A549 (cell line): ENCODE results near the gene ANKRD55. TPM values are rescaled to one million over a fixed set of nuclear protein-coding genes. Genes with fewer than 3 reads are reported as not detected.

ENCODE experiments used
- ATOH8 ChIP-seq: fragments of 250-450 bp; sonication (Bioruptor Pico); IDR thresholded peaks from 2 replicates; pipeline ENCODE4 v1.5.0; 2020; ENCODE audit warnings: low read depth, mild to moderate bottlenecking, moderate library complexity
- CBX8 ChIP-seq: fragments of 200-600 bp; sonication (generic); IDR thresholded peaks from 2 replicates; pipeline ENCODE4 v1.6.1; 2016
- CEBPB ChIP-seq, 2 experiments: fragments of >200 bp in 1 of 2; sonication (Bioruptor Twin) in 1 of 2; formaldehyde crosslinking in 1 of 2; IDR thresholded peaks; 2 replicates each; pipeline ENCODE4 v1.6.1; 2012 to 2016
- CHD2 ChIP-seq: fragments of 150-350 bp; IDR thresholded peaks from 2 replicates; pipeline ENCODE4 v1.6.1; 2014; ENCODE audit warnings: low read length; ENCODE audit not compliant: partially characterized antibody
- CHD4 ChIP-seq: fragments of 200-600 bp; sonication (generic); IDR thresholded peaks from 2 replicates; pipeline ENCODE4 v1.6.1; 2016; ENCODE audit warnings: antibody characterized with exemption, mild to moderate bottlenecking, borderline replicate concordance
- E2F6 ChIP-seq: IDR thresholded peaks from 2 replicates; pipeline ENCODE4 v1.6.1; 2012; ENCODE audit warnings: low read depth, borderline replicate concordance
- EHMT2 ChIP-seq: fragments of 200-600 bp; sonication (generic); IDR thresholded peaks from 2 replicates; pipeline ENCODE4 v1.6.1; 2016; ENCODE audit warnings: antibody characterized with exemption, low read depth, mild to moderate bottlenecking, moderate library complexity
- EP300 ChIP-seq, 2 experiments: fragments of >200 bp; sonication (Bioruptor Twin); formaldehyde crosslinking; IDR thresholded peaks; 2 replicates in 1 of 2; 3 replicates in 1 of 2; pipeline ENCODE4 v1.6.1; 2016 to 2017
- ESRRA ChIP-seq: fragments of 150-350 bp; IDR thresholded peaks from 2 replicates; pipeline ENCODE4 v1.6.1; 2014; ENCODE audit warnings: mild to moderate bottlenecking, low read length, borderline replicate concordance
- FOSB ChIP-seq: fragments of 250-450 bp; sonication (Bioruptor Pico); IDR thresholded peaks from 2 replicates; pipeline ENCODE4 v1.5.0; 2020; ENCODE audit warnings: mild to moderate bottlenecking, moderate library complexity
- FOXS1 ChIP-seq: fragments of 250-450 bp; sonication (Bioruptor Pico); IDR thresholded peaks from 2 replicates; pipeline ENCODE4 v1.5.0; 2020; ENCODE audit warnings: mild to moderate bottlenecking, moderate library complexity
- GATA3 ChIP-seq: IDR thresholded peaks from 2 replicates; pipeline ENCODE4 v1.6.1; 2012; ENCODE audit warnings: borderline replicate concordance
- HDAC2 ChIP-seq: fragments of 200-600 bp; sonication (generic); IDR thresholded peaks from 2 replicates; pipeline ENCODE4 v1.6.1; 2016
- HOXA7 ChIP-seq: fragments of 250-450 bp; sonication (Bioruptor Pico); IDR thresholded peaks from 2 replicates; pipeline ENCODE4 v1.5.0; 2020; ENCODE audit warnings: mild to moderate bottlenecking, moderate library complexity
- HOXB13 ChIP-seq: fragments of 250-450 bp; sonication (Bioruptor Pico); IDR thresholded peaks from 2 replicates; pipeline ENCODE4 v1.5.0; 2020; ENCODE audit warnings: low read depth, mild to moderate bottlenecking, moderate library complexity
- HOXB5 ChIP-seq: fragments of 250-450 bp; sonication (Bioruptor Pico); IDR thresholded peaks from 2 replicates; pipeline ENCODE4 v1.5.0; 2020; ENCODE audit warnings: mild to moderate bottlenecking, moderate library complexity
- JUN ChIP-seq, 2 experiments: fragments of >200 bp; sonication (Bioruptor Twin); formaldehyde crosslinking; IDR thresholded peaks; 2 replicates in 1 of 2; 3 replicates in 1 of 2; pipeline ENCODE4 v1.6.1; 2016 to 2017
- KDM1A ChIP-seq: fragments of 200-600 bp; sonication (generic); IDR thresholded peaks from 2 replicates; pipeline ENCODE4 v1.6.1; 2016; ENCODE audit warnings: low read depth, mild to moderate bottlenecking
- KDM5A ChIP-seq: fragments of 200-600 bp; sonication (generic); IDR thresholded peaks from 2 replicates; pipeline ENCODE4 v1.6.1; 2016; ENCODE audit warnings: antibody characterized with exemption, mild to moderate bottlenecking
- MAFK ChIP-seq: fragments of 450-650 bp; IDR thresholded peaks from 2 replicates; pipeline ENCODE4 v1.6.1; 2014; ENCODE audit not compliant: partially characterized antibody
- MYC ChIP-seq: IDR thresholded peaks from 2 replicates; pipeline ENCODE4 v1.6.1; 2012; ENCODE audit warnings: mild to moderate bottlenecking, inconsistent platforms, low read length, improper control_type of control experiment, borderline replicate concordance
- NFE2L2 ChIP-seq: fragments of 150-350 bp; conservative IDR thresholded peaks from 2 replicates; pipeline ENCODE4 v1.6.1; 2014; ENCODE audit warnings: low read length
- NR3C1 ChIP-seq: fragments of >200 bp; sonication (Bioruptor Twin); formaldehyde crosslinking; IDR thresholded peaks from 3 replicates; pipeline ENCODE4 v1.6.1; 2017
- PBX3 ChIP-seq: IDR thresholded peaks from 2 replicates; pipeline ENCODE4 v1.6.1; 2012
- POLR2A ChIP-seq: IDR thresholded peaks from 2 replicates; pipeline ENCODE4 v1.6.1; 2012; ENCODE audit warnings: mild to moderate bottlenecking, low read length
- POLR2AphosphoS2 ChIP-seq: conservative IDR thresholded peaks from 2 replicates; pipeline ENCODE4 v1.6.1; 2012; ENCODE audit warnings: low read length, improper control_type of control experiment, inconsistent platforms
- RAD21 ChIP-seq, 2 experiments: fragments of >200 bp in 1 of 2; sonication (Bioruptor Twin) in 1 of 2; formaldehyde crosslinking in 1 of 2; IDR thresholded peaks in 1 of 2; conservative IDR thresholded peaks in 1 of 2; 2 replicates in 1 of 2; 3 replicates in 1 of 2; pipeline ENCODE4 v1.6.1; 2012 to 2018; ENCODE audit warnings: inconsistent platforms in 1 of 2
- RARB ChIP-seq: fragments of 250-450 bp; sonication (Bioruptor Pico); IDR thresholded peaks from 2 replicates; pipeline ENCODE4 v1.8.0; 2021; ENCODE audit warnings: mild to moderate bottlenecking, moderate library complexity
- RFX5 ChIP-seq: fragments of 450-650 bp; IDR thresholded peaks from 2 replicates; pipeline ENCODE4 v1.7.1; 2014; ENCODE audit warnings: antibody characterized with exemption, mild to moderate bottlenecking, moderate library complexity
- RNF2 ChIP-seq: fragments of 200-600 bp; sonication (generic); IDR thresholded peaks from 2 replicates; pipeline ENCODE4 v1.6.1; 2016; ENCODE audit warnings: low read depth, mild to moderate bottlenecking, antibody characterized with exemption, moderate library complexity, borderline replicate concordance
- SMC3 ChIP-seq: fragments of >200 bp; sonication (Bioruptor Twin); formaldehyde crosslinking; IDR thresholded peaks from 3 replicates; pipeline ENCODE4 v1.6.1; 2018; ENCODE audit warnings: inconsistent platforms
- TP53 ChIP-seq: fragments of 250-450 bp; sonication (Bioruptor Pico); IDR thresholded peaks from 2 replicates; pipeline ENCODE4 v1.5.0; 2021; ENCODE audit warnings: mild to moderate bottlenecking, moderate library complexity
- USF2 ChIP-seq: fragments of 450-650 bp; IDR thresholded peaks from 2 replicates; pipeline ENCODE4 v1.6.1; 2014; ENCODE audit warnings: antibody characterized with exemption
- ZC3H11A ChIP-seq: fragments of 450-650 bp; IDR thresholded peaks from 2 replicates; pipeline ENCODE4 v1.6.1; 2014; ENCODE audit warnings: antibody characterized with exemption, mild to moderate bottlenecking
- ZNF302 ChIP-seq: fragments of 250-450 bp; sonication (Bioruptor Pico); IDR thresholded peaks from 2 replicates; pipeline ENCODE4 v1.9.0; 2021; ENCODE audit warnings: inconsistent platforms, mild to moderate bottlenecking, moderate library complexity
- polyA plus RNA-seq, 4 experiments: library from polyadenylated mRNA; depleted of rRNA in 3 of 4; stranded (reverse); fragments of >200 nt; fragmentation: RNase III in 1 of 4; extraction: RNeasy Plus Mini Kit Qiagen cat#74134 plus additional on column Dnase treatment in 1 of 4; gene quantifications; 2 replicates in 3 of 4; 3 replicates in 1 of 4; pipeline ENCODE4 v1.2.3, GENCODE V29; 2011 to 2017
- TF ChIP-seq, protein P1 (sequence below): fragments of >200 bp; sonication (Bioruptor Twin); formaldehyde crosslinking; IDR thresholded peaks from 2 replicates; pipeline ENCODE4 v1.6.1; 2016
- TF ChIP-seq, protein P2 (sequence below): fragments of >200 bp; sonication (Bioruptor Twin); formaldehyde crosslinking; IDR thresholded peaks from 3 replicates; pipeline ENCODE4 v1.6.1; 2016
- TF ChIP-seq, protein P3 (sequence below): fragments of 200-600 bp; sonication (generic); IDR thresholded peaks from 2 replicates; pipeline ENCODE4 v1.6.1; 2016; ENCODE audit warnings: antibody characterized with exemption, mild to moderate bottlenecking, moderate library complexity

ANKRD55 gene
- polyA plus RNA-seq, 2 of the 4 experiments (the other 2 are of a cell fraction): 0.10 to 0.30 TPM

DNA sequence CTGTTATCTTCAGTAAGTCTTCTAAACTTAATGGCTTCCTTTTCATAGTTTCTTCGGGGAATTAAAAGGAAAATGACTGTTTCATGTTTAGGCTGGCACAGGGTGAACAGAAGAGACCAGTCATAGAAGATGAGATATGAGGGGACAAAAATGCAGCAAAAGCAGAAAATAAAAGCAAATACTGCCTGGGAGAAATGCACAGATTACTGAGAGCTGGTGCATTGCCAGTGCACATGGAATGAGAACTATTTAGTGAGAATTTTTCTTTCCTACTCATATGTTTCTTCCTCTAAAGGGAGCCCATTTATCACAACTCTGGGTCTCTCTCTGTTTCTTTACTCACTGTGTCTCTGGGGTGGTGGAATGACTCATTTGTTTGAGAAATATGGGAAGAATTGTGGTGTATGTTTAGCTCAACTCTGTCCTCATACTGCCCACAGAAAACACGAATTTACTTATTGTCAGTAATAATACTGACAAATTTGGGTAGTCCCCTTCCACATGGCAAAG, 25.9 kb upstream of the ANKRD55 start (continued):
- TF ChIP-seq POLR2AphosphoS2 (no peak), HOXB13 (CRISPR knock-in tag) (no peak), RAD21 (conservative IDR thresholded peaks at IDR 0.05 in 1 of 2, IDR thresholded peaks at IDR 0.05 in 1 of 2) (peak; percentile 4 to 35; a peak in 2 of 5 replicates), MAFK (peak; percentile 24), MYC (no peak), TP53 (CRISPR knock-in tag) (no peak), CEBPB (IDR thresholded peaks at IDR 0.05) (peak in 1 of 2 experiments; percentile 27; a peak in 1 of 4 replicates), EP300 (IDR thresholded peaks at IDR 0.05) (no peak), RFX5 (no peak), ZC3H11A (no peak), USF2 (no peak), RARB (no peak), RNF2 (no peak), ATOH8 (CRISPR knock-in tag) (no peak), FOSB (CRISPR knock-in tag) (no peak), KDM5A (no peak), FOXS1 (CRISPR knock-in tag) (no peak), ESRRA (no peak), GATA3 (peak; percentile 30; the same call in 1 of the 2 replicates), CBX8 (no peak), EHMT2 (no peak), CHD4 (no peak), NFE2L2 (no peak), PBX3 (no peak), HOXA7 (CRISPR knock-in tag) (no peak), POLR2A (no peak), HDAC2 (no peak), NR3C1 (no peak), SMC3 (0 out of 3 replicates have a peak, but pooled peaks have one; percentile 22), JUN (IDR thresholded peaks at IDR 0.05) (0 out of 5 replicates have a peak, but pooled peaks of 1 of the 2 experiments have one; percentile 37), CHD2 (no peak), ZNF302 (CRISPR knock-in tag) (no peak), HOXB5 (CRISPR knock-in tag) (no peak), E2F6 (no peak), KDM1A (no peak)
- TF ChIP-seq, protein P1, sequence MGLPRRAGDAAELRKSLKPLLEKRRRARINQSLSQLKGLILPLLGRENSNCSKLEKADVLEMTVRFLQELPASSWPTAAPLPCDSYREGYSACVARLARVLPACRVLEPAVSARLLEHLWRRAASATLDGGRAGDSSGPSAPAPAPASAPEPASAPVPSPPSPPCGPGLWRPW: no peak
- TF ChIP-seq, protein P2, sequence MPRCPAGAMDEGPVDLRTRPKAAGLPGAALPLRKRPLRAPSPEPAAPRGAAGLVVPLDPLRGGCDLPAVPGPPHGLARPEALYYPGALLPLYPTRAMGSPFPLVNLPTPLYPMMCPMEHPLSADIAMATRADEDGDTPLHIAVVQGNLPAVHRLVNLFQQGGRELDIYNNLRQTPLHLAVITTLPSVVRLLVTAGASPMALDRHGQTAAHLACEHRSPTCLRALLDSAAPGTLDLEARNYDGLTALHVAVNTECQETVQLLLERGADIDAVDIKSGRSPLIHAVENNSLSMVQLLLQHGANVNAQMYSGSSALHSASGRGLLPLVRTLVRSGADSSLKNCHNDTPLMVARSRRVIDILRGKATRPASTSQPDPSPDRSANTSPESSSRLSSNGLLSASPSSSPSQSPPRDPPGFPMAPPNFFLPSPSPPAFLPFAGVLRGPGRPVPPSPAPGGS: no peak
- TF ChIP-seq, protein P3, sequence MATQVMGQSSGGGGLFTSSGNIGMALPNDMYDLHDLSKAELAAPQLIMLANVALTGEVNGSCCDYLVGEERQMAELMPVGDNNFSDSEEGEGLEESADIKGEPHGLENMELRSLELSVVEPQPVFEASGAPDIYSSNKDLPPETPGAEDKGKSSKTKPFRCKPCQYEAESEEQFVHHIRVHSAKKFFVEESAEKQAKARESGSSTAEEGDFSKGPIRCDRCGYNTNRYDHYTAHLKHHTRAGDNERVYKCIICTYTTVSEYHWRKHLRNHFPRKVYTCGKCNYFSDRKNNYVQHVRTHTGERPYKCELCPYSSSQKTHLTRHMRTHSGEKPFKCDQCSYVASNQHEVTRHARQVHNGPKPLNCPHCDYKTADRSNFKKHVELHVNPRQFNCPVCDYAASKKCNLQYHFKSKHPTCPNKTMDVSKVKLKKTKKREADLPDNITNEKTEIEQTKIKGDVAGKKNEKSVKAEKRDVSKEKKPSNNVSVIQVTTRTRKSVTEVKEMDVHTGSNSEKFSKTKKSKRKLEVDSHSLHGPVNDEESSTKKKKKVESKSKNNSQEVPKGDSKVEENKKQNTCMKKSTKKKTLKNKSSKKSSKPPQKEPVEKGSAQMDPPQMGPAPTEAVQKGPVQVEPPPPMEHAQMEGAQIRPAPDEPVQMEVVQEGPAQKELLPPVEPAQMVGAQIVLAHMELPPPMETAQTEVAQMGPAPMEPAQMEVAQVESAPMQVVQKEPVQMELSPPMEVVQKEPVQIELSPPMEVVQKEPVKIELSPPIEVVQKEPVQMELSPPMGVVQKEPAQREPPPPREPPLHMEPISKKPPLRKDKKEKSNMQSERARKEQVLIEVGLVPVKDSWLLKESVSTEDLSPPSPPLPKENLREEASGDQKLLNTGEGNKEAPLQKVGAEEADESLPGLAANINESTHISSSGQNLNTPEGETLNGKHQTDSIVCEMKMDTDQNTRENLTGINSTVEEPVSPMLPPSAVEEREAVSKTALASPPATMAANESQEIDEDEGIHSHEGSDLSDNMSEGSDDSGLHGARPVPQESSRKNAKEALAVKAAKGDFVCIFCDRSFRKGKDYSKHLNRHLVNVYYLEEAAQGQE: no peak
